22Rv1 (cell line): ENCODE results near the gene STRC.
"Not testable (repeated sequence)": the region's sequence is repeated elsewhere in the genome, so short reads cannot be mapped to it uniquely, and the experiment has no call there.

Experiments
- CTCF ChIP-seq: fragments of 450-650 bp; IDR thresholded peaks from 2 replicates; pipeline ENCODE4 v1.5.1; 2017; ENCODE audit warnings: mild to moderate bottlenecking
- ZFX ChIP-seq: fragments of 450-650 bp; IDR thresholded peaks from 2 replicates; pipeline ENCODE4 v1.6.1; 2017; ENCODE audit warnings: antibody characterized with exemption, borderline replicate concordance

- not testable (repeated sequence) for TF ChIP-seq CTCF, ZFX
These were observed 28.7 kb downstream of the STRC start, which contains the start of gene PPIP5K1 for GRCh38 chr15:43589778-43590466.
